ENCODE measurements around the gene NGEF.

The NGEF gene

DNA sequence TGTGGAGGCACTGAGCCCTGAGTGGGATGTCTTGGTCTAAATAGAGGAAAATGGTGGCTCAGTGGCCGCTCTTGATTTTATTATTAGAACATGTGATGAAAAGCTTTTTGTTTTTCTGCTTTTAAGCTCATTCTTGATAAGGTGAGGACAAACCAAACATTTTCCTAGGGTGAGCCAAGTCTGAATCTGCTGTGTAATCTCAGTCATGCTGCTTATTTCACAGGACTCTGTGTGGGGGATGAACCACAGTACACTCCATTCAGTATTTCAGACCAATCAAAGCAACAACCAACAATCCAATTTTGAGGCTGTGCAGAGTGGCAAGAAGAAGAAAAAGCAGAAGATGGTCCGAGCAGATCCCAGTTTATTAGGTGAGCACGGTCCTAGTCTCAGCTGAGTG is 163.0 kb downstream of the NGEF start:
- DNase-seq (ENCODE audit: low spot score) (no peak), FAIRE-seq (no peak)

DNA sequence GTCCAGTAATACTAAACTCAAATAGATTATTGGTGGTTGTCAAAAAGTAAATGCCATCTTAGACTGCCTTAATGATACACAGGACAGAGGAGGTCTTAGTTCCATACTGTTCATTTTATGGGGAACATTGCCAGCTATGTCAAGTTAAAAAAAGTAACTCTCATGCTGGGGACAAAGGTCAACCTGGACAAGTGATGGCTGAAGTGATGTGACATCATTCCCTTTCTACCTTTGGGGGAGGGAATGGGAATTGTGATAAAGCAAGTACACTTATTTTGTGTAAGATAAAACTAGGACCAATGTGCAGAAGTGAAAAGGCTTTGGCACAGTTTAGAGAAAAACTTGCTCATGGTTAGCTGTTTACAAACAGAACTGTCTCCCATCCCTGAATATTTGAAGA is 167.0 kb downstream of the NGEF start:
- no peak for FAIRE-seq

DNA sequence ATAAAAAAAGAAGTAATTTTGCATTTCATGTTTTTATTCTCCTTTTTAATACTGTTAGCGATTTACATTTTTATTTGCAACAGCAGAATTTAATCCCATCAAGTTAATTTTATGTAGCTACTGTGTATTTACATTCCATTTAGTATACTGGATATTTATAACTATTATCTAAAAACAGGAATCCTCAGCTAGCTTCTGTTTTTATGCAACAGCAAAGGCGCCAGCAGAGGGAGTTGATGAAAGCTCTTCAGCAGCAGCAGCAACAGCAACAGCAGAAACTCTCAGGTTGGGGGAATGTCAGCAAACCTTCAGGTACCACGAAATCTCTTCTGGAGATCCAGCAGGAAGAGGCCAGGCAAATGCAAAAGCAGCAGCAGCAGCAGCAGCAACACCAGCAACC is 169.2 kb downstream of the NGEF start:
- DNase-seq (ENCODE audit: low spot score) (no peak), FAIRE-seq (no peak)

More for the DNA sequence above, 167.0 kb downstream of the NGEF start:
- no peak for DNase-seq (ENCODE audit: low spot score)

DNA sequence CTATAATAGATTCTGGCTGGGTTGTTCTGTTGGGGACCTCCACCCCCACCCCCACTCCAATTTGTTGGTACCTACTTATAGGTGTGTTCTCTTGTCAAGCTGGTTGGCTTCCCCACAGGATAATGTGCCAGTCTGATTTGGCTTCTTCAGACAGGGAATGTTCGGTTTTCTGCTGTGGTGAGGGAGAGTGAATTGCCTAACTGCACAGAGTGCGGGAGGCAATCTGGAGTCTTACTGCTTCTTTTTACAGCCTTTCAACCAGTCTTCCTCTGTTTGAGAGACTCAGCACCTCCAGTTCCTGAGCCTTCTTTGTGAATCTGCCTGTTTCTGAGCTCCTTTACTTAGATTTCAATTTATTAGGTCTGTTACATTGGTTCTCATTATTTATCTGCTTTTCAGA is 170.4 kb downstream of the NGEF start:
- DNase-seq (ENCODE audit: low spot score) (no peak), FAIRE-seq (no peak)

DNA sequence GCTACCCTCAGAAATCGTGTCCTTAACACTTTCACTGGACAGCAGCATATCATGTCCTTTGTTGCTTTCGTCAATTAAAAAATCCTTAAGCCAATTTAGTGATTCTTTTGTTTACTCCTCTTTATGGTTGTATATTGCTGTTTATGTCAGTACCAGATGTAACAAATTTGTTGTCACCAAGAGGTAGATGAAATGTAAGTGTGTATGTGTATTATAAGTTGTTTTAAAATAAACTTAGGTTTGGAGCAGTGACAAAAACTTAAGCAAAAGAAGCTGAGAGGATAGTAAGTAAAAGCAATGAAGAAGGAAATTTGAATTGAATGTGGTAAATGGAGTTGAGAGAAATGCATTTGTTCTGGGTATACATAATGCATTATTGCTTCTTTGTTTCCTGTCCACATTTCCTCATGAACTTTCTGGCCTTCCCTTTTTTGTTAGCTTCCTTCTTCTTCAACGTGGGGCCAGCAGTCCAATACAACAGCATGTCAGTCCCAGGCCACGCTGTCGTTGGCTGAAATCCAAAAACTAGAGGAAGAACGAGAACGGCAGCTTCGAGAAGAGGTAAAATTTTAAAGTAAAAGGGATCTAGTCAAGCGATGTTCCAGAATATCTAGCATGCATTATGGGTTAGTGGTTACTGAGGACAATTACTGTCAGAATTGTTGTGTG is 173.5 kb downstream of the NGEF start:
- FAIRE-seq (no peak), DNase-seq (ENCODE audit: low spot score) (no peak)

DNA sequence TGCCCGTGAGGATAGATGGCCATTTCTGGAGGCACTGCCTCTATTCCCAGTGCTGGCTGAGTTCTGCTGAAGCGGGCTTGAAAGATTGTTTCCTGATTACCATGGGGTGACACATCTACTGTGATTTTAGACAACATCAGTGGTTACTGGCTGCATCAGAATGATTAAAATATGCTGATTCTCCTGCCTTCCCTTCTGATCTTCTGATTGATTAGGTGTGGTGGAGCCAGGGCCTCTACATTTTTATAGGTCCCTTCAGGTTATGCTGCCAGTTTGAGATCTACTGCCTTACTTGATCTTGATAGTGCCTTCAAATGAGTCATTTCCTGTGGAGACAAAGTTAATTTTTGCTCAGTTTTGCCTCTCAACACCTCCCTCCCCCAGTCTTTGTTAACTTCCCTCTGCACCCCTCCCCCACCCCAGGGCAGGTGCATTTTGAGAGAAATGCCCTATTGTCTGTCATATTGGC is 174.6 kb downstream of the NGEF start:
- FAIRE-seq = no peak

DNA sequence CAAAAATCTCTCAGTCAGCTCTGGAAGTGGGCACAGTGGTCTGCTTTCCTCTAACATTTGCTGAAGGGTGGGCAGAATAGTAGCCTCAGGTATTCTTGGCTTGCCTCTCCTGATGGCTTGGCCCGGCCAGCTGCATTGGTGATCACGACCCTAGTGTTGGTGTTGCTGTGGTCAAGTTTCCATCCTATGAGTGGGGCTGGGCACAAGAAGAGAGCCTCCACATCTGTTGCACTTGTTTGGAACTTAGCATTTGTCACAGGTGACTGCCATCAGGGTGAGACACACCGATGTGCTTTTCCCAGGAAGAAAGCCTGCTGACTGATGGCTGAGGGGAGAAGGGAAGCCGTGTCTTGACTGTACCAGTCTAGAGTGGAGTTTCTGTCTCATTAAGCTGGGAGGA is 176.1 kb downstream of the NGEF start:
- peak; percentile 32 for FAIRE-seq

More for the DNA sequence above, 174.6 kb downstream of the NGEF start:
- peak; percentile 40 for DNase-seq (ENCODE audit: low spot score)

DNA sequence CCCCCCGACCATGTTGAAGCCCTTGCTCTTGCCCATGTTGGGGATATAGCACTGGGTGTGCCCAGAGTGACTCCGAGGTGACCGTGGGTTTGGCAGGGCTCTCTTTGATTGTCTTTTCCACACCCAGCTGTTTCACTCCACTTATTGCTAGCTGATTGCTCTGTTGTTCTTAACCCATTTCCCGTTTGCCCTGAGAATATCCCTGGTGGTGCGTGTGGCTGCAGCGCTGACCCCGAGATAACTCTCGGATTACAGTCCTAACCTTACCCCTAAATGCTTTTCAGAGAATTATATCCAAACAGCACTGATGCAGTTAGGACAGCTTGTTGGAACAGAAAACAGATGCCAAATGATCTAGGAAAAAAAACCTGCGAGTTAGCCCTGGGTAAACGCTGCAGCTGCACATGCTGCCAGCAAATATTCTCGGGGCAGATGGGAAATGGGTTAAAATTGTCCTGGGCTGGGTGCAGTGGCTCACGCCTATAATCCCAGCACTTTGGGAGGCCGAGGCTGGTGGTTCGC is 177.3 kb downstream of the NGEF start:
- DNase-seq (ENCODE audit: low spot score) (no peak), FAIRE-seq (no peak)

More for the DNA sequence above, 176.1 kb downstream of the NGEF start:
- no peak for DNase-seq (ENCODE audit: low spot score)

DNA sequence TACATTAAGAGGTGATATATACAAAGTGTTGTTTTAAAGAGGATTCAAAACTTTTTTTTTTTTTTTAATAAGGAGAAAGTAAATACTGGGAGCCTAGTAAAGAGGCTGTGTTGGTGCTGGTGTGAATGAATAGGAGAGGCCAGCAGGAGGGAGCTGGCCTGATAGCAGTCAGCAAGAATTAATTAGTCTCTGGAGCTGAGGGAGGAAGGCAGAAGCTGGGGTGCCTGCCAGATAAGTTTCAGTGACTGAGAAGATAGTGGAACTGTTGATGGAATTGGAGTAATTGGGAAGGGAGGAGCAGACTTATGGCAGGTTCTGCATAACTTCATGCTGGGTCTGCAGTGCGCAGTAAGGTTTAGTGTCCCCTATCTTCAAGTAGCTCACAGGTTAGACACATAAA is 179.2 kb downstream of the NGEF start:
- DNase-seq (ENCODE audit: low spot score) = no peak
- FAIRE-seq = no peak

DNA sequence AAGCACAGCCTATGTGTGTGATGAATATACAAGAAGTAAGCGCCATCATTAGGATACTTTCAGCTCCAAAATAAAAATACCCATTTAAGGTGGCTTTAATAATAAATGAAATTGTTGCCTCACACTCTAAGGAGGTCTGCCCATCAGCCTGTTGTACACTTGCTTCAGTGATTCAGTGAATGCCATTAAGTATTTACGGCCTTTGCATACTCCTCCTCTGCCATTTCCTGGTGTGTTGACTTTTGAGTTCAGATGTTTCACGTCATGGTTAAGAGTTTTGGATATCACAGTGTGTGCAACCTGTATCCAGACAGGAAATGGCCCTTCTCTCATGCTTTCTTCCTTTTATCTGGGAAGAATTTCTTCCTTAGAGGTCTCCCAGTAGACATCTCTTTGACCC is 181.6 kb downstream of the NGEF start:
- no peak for DNase-seq (ENCODE audit: low spot score)
- no peak for FAIRE-seq

DNA sequence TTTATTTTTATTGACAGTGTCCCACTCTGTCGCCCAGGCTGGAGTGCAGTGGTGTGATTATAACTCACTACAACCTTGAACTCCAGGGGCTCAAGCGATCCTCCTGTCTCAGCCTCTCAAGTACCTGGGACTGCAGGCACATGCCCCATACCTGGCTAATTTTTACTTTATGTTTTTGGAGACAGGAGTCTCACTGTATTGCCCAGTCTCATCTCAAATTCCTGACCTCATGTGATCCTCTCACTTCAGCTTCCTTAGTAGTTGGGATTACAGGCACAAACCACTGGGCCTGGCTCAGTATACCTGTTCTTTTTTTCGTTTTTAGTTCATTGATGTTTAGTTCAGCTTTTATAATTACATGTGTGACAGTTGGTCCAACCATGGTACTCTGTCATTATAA is 183.1 kb downstream of the NGEF start:
- FAIRE-seq (no peak), DNase-seq (ENCODE audit: low spot score) (no peak)

All from urothelium cell line (cell line).